NCI-H774 (cell line): ENCODE data around the gene RHBDD3.

Source experiments
- DNase-seq: peaks from one replicate; lab custom pipeline; 2025; lab: John Stamatoyannopoulos, UW

The RHBDD3 gene

DNA sequence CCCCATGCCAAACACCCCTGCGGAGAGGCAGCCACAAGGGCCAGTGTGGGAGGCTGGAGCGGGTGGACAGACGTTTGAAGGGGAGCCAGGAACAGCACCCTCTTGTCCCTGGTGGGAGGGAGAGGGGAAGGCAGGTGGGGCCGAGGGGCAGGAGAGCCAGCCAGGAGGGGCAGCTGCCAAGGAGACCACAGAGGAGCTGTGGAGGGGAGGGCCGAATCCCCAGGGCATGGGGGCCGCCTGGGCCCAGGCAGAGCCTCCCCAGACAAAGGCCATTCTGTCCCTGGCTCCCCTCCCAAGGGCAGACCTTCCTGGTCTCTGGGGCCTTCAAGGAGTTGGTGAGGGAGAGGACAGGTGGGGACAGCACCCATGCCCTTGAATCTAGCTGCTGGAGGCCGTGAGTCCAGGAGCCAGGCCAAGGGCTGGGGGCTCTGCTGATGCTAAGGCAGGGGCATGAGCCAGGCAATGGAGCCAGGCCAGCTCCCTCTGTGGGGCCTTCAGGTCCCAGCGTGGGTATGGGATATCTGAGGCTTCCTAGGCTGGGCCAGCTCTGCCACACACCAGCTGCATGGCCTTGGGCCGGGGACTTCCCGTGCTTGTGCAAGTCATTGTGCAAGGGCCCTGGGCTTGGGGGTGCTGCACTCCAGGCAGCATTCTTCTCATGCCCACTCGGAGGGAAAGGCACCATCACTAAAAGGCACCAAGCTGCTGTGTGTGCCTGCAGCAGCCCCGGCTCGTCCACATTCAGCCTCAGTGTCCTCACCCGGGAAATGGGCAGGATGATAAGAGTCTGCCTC, 50.7 kb downstream of the RHBDD3 start:
- DNase-seq, result no peak

DNA sequence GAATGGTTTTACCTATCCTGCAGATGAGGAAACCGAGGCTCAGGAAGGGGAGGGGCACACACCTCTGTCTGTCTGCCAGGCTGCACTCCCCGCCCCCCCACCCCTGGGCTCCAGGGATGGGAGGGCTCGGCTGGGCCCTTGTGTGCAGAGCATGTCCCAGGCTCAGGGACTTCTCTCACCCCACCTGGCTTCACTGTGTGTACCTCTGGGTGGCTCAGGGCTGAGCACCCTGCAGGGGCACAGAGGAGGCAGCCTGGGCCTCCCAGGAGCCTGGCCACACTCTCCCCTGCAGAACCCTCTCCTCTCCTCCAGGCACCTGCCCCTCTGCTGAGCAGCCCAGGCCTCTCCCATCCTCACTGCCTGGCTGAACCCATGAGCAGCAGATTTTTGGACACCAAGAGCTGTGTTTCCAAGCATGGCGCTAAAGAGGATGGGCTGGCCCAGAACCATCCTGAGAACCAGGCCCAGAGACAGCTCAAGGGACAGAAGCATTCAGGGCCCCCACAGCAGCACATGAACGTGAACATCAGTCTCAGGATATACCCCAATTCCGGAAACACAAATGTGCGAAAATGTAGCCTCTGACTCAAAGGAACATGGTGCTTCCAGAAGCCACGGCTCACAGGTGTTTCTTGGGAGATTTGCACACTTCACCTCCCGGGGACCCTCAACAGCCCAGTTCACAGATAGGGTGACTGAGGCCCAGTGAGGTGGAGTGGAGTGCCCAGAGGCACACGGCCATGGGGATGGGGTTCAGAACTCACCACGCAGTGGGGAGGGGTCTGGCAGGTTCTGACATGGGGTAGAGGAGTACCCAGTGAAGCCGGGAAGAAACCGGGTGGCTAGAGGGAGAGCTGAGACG, 51.5 kb downstream of the RHBDD3 start:
- no peak for DNase-seq

DNA sequence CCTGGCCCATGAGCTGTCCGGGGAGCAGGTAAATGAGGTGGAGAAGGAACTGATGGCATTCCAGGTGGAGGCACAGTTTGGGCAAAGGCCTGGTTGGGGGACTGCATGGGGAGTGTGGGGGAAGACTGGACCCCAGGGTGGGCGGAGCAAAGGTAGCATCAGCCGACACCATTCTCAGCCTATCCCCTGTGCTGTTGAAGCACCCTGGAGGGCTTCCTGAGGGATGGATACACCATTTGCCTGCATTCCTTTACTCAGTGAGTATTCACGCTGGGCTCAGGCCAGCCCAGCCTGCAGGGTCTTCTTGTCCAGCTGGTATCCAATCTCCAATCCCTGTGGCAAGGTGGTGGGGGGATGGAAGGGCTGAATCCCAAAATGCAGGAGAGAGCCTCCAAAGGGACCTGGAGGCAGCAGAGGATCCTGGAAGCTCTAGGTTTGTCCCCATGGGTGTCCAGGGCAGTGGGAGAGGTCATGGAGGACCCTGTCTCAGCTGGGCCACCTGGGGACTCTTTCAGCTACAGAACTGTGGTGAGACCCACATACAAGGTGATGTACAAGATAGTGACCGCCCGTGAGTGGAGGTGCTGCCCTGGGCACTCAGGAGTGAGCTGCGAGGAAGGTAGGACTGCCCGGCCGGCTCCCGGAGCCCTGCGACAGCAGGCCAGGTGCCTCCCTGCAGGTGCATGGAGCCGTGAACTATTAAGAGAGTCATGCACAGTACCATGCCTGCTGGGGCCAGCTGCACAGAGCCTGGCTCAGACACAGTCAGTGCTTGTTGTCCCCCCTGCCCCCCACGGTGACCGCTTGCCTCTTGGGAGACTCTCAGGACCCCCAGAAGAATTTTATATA, 52.5 kb downstream of the RHBDD3 start:
- DNase-seq, result no peak

- no peak for DNase-seq
These were observed 53.5 kb downstream of the RHBDD3 start for GRCh38 chr22:29214232-29214631.

GRCh38 chr22:29213493-29213892, 54.3 kb downstream of the RHBDD3 start:
- no peak for DNase-seq

DNA sequence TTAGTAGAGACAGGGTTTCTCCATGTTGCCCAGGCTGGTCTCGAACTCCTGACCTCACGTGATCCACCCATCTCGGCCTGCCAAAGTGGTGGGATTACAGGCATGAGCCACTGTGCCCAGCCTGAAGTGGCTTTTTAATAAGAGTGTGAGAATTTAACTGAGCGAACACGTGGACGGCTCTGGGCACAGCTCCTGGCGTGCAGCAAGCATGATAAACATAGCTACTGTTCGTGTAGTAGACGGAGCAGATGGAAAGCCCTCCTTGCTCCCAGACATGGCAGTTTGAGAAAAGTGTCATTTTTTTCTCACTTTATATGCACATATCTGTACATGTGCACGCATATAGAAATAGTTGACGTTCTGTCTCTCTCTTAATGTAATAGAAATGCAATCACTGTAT, 55.0 kb downstream of the RHBDD3 start:
- DNase-seq, result no peak

GRCh38 chr22:29211466-29211865, 56.3 kb downstream of the RHBDD3 start:
- DNase-seq, result no peak

DNA sequence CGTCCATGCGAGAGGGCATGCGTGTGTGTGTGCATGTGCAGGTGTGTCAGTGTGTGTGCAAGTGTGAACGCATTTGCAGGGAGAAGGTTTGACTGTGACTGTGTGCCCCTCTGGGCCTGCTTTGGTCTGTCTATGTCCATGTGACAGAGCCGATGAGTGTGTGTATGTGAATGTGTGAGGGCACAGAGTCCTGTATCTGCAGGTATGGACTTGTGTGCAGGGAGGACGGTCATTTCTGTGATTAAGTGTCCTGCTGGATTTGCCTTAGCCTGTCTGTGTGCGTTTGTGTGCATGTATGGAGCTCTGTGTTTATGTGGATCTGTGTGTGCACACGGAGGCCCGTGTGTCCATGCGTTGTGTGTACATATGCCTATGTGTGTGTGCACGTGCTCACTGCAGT, 56.7 kb downstream of the RHBDD3 start:
- DNase-seq, result no peak
